ENCODE results near the gene ZNF605. TPM values are rescaled to one million over a fixed set of nuclear protein-coding genes. Genes with fewer than 3 reads are reported as not detected.

ZNF605 gene
- polyA plus RNA-seq, 3 donors: 23.6 to 27.9 (median 27.6) TPM

DNA sequence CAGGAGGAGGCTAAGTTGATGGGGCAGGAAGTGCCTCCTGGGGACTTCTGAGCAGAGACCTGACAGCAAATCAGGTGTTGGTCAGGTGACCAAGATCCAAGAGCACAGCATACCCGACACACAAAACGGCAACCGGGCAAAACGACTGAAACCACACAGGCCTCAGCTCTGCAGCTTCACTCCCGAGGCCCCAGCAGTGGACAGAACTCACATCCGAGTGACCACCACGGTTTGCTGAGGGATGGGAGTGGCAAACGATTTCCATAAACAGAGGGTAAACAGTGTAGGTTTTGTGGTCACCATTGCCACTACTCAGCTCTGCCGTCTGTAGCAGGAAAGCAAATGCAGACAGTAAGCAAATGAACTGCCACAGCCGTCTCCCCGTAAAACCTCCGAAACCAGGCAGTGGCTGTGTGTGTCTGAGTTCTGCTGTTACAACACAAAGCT, 83.1 kb downstream of the ZNF605 start:
- DNase-seq (ENCODE audit: extremely low read depth in 1 of 11, low read depth in 9 of 11, low spot score in 4 of 11): no peak

DNA sequence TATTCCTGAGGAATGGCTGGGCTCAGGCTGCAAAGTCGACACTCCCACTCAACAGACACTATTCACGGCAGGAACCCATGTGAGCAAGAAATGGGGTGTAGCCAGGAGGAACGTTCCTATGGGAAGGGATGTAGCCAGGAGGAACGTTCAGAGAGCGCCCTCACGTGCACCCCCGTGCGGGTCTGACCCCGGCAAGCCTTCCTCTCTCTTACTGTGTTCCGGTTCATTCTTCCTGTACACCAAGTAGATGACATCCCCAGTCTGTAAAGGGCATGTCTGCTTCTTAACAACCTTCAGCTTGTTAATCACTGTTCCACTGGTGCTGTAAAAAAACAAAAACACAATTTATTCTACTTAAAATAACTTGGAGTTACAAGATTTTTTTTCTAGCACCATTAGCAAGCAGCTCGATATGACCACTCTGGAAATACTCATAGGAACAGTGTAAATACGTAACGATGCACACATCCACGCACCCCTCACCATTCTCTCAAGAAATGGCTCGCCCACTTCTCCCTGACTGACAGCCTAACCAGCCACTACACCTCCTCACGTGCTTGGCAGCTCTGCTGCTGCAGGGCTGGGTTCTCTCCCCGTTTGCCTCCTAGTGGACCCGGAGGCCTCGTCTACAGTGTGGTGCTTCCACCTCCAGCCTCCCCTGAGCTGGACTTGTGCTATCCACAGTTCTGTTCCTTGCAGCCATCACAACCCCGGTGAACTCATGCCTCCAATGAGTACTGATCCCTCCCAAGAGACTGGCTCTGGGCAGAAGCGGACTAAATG, 83.8 kb downstream of the ZNF605 start:
- DNase-seq (ENCODE audit: extremely low read depth in 1 of 11, low read depth in 9 of 11, low spot score in 4 of 11): no peak

DNA sequence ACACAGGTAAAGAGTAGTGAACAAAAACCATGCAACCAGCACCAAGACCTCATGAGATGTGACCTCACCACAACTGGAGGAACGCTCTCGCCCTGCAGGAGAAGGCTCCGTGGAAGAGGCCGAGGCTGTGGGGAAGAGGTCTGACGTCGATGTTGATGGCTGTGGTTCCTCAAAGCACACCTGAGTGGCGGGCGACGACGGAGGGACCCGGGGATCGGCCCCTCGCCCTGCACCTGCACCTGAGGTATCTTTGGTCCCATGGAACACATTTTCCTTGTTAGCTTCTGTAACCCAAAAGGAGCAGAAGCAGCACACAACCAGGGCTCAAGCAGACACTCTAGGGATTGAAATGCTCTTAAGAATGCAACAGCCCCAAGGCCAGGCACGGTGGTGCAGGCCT, 86.6 kb downstream of the ZNF605 start:
- no peak for DNase-seq (ENCODE audit: extremely low read depth in 1 of 11, low read depth in 9 of 11, low spot score in 4 of 11)

Other genes starting within 250 kb of the ZNF605 start
- 10 to 100 TPM; 21.0 to 23.6 (median 22.0) TPM for gene PGAM5, start 245.5 kb downstream of the ZNF605 start, polyA plus RNA-seq (ENCODE audit: insufficient read length in 3 of 3)
- 10 to 100 TPM; 63.0 to 79.6 (median 69.3) TPM for gene ANKLE2, start 194.5 kb downstream of the ZNF605 start, polyA plus RNA-seq (ENCODE audit: insufficient read length in 3 of 3)
- 10 to 100 TPM; 22.0 to 32.3 (median 30.6) TPM for gene GOLGA3, start 127.4 kb downstream of the ZNF605 start, polyA plus RNA-seq (ENCODE audit: insufficient read length in 3 of 3)
- gene CHFR, start 68.7 kb downstream of the ZNF605 start, polyA plus RNA-seq (ENCODE audit: insufficient read length in 3 of 3): 10 to 100 TPM; 21.6 to 28.0 (median 22.7) TPM
- gene ZNF26, start 30.1 kb upstream of the ZNF605 start, polyA plus RNA-seq (ENCODE audit: insufficient read length in 3 of 3): 10 to 100 TPM; 11.0 to 16.8 (median 12.8) TPM
- 10 to 100 TPM; 63.0 to 81.9 (median 80.8) TPM for gene ZNF84, start 81.2 kb upstream of the ZNF605 start, polyA plus RNA-seq (ENCODE audit: insufficient read length in 3 of 3)
- 10 to 100 TPM; 35.1 to 47.7 (median 43.8) TPM for gene ZNF140, start 124.6 kb upstream of the ZNF605 start, polyA plus RNA-seq (ENCODE audit: insufficient read length in 3 of 3)
- gene ZNF891, start 174.0 kb upstream of the ZNF605 start, polyA plus RNA-seq (ENCODE audit: insufficient read length in 3 of 3): 1 to 10 TPM; 4.1 to 8.3 (median 4.5) TPM
- 10 to 100 TPM; 17.1 to 38.0 (median 21.8) TPM for gene ZNF10, start 174.3 kb upstream of the ZNF605 start, polyA plus RNA-seq (ENCODE audit: insufficient read length in 3 of 3)
- 10 to 100 TPM; 28.8 to 34.9 (median 32.7) TPM for gene ZNF268, start 225.2 kb upstream of the ZNF605 start, polyA plus RNA-seq (ENCODE audit: insufficient read length in 3 of 3)